Cortex of kidney (tissue), 1 donor: Measurements from ENCODE around the gene STAT3.
"Not testable (repeated sequence)": the region's sequence is repeated elsewhere in the genome, so short reads cannot be mapped to it uniquely, and the experiment has no call there.

ENCODE experiments used
- DNase-seq: peaks from one replicate; lab custom pipeline; 2025; lab: John Stamatoyannopoulos, UW

Gene STAT3

GRCh38 chr17:42386777-42387657 is 1.2 kb downstream of the STAT3 start:
- no peak for DNase-seq

GRCh38 chr17:42381898-42382297 is 6.3 kb downstream of the STAT3 start:
- no peak for DNase-seq

GRCh38 chr17:42380935-42381334 is 7.3 kb downstream of the STAT3 start:
- DNase-seq, result no peak

GRCh38 chr17:42378959-42379594 is 9.2 kb downstream of the STAT3 start:
- no peak for DNase-seq

- no peak for DNase-seq
Observed at GRCh38 chr17:42378359-42378958, 9.8 kb downstream of the STAT3 start.

- no peak for DNase-seq
Observed at GRCh38 chr17:42373896-42374295, 14.3 kb downstream of the STAT3 start.

- no peak for DNase-seq
Observed at GRCh38 chr17:42372142-42372541, 16.1 kb downstream of the STAT3 start.

GRCh38 chr17:42368797-42369561 is 19.3 kb downstream of the STAT3 start:
- DNase-seq, result not testable (repeated sequence)

- not testable (repeated sequence) for DNase-seq
Observed at GRCh38 chr17:42368310-42368709, 19.9 kb downstream of the STAT3 start.

- DNase-seq, result not testable (repeated sequence)
Observed at GRCh38 chr17:42366176-42367023, 21.8 kb downstream of the STAT3 start.

- no peak for DNase-seq
Observed at GRCh38 chr17:42365136-42365535, 23.1 kb downstream of the STAT3 start.

GRCh38 chr17:42363767-42364585 is 24.3 kb downstream of the STAT3 start:
- no peak for DNase-seq

- no peak for DNase-seq
Observed at GRCh38 chr17:42363231-42363630, 25.0 kb downstream of the STAT3 start.

- DNase-seq, result no peak
Observed at GRCh38 chr17:42362245-42362961, 25.8 kb downstream of the STAT3 start.

GRCh38 chr17:42361781-42362186 is 26.5 kb downstream of the STAT3 start:
- no peak for DNase-seq

- DNase-seq, result not testable (repeated sequence)
Observed at GRCh38 chr17:42360388-42360787, 27.9 kb downstream of the STAT3 start.

GRCh38 chr17:42359133-42359532 is 29.1 kb downstream of the STAT3 start:
- no peak for DNase-seq

GRCh38 chr17:42358434-42358833 is 29.8 kb downstream of the STAT3 start:
- DNase-seq, result no peak

- no peak for DNase-seq
Observed at GRCh38 chr17:42354956-42355843, 33.0 kb downstream of the STAT3 start.
